Memory B cell (primary cell): ENCODE data around the gene PTPN3.
"Not testable (repeated sequence)": the region's sequence is repeated elsewhere in the genome, so short reads cannot be mapped to it uniquely, and the experiment has no call there.

Source experiments
- ATAC-seq: fragments of 150-1000 bp; cut with Tn5 transposase; 2 replicates; pipeline ENCODE4 v1.10.0; 2021; ENCODE audit warnings: low read depth, mild to moderate bottlenecking, moderate library complexity
- DNase-seq, 2 donors: peaks; one replicate each; pipeline ENCODE4 v3.0.0; 2022; ENCODE audit warnings: low spot score in 2 of 2
- H3K27ac Mint-ChIP-seq: one replicate; pipeline ENCODE4 v1.8.0; 2022; ENCODE audit warnings: mild to moderate bottlenecking, moderate library complexity, mixed read lengths
- H3K27me3 Mint-ChIP-seq: one replicate; pipeline ENCODE4 v1.8.0; 2022; ENCODE audit warnings: mixed read lengths
- H3K36me3 Mint-ChIP-seq: one replicate; pipeline ENCODE4 v1.8.0; 2022; ENCODE audit warnings: mild to moderate bottlenecking, mixed read lengths
- H3K4me1 Mint-ChIP-seq: one replicate; pipeline ENCODE4 v1.8.0; 2022; ENCODE audit warnings: mixed read lengths
- H3K4me3 Mint-ChIP-seq: one replicate; pipeline ENCODE4 v1.8.0; 2022; ENCODE audit warnings: mild to moderate bottlenecking, moderate library complexity, mixed read lengths
- H3K9me3 Mint-ChIP-seq: one replicate; pipeline ENCODE4 v1.8.0; 2022; ENCODE audit warnings: mixed read lengths

Gene PTPN3, protein sequence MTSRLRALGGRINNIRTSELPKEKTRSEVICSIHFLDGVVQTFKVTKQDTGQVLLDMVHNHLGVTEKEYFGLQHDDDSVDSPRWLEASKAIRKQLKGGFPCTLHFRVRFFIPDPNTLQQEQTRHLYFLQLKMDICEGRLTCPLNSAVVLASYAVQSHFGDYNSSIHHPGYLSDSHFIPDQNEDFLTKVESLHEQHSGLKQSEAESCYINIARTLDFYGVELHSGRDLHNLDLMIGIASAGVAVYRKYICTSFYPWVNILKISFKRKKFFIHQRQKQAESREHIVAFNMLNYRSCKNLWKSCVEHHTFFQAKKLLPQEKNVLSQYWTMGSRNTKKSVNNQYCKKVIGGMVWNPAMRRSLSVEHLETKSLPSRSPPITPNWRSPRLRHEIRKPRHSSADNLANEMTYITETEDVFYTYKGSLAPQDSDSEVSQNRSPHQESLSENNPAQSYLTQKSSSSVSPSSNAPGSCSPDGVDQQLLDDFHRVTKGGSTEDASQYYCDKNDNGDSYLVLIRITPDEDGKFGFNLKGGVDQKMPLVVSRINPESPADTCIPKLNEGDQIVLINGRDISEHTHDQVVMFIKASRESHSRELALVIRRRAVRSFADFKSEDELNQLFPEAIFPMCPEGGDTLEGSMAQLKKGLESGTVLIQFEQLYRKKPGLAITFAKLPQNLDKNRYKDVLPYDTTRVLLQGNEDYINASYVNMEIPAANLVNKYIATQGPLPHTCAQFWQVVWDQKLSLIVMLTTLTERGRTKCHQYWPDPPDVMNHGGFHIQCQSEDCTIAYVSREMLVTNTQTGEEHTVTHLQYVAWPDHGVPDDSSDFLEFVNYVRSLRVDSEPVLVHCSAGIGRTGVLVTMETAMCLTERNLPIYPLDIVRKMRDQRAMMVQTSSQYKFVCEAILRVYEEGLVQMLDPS

DNA sequence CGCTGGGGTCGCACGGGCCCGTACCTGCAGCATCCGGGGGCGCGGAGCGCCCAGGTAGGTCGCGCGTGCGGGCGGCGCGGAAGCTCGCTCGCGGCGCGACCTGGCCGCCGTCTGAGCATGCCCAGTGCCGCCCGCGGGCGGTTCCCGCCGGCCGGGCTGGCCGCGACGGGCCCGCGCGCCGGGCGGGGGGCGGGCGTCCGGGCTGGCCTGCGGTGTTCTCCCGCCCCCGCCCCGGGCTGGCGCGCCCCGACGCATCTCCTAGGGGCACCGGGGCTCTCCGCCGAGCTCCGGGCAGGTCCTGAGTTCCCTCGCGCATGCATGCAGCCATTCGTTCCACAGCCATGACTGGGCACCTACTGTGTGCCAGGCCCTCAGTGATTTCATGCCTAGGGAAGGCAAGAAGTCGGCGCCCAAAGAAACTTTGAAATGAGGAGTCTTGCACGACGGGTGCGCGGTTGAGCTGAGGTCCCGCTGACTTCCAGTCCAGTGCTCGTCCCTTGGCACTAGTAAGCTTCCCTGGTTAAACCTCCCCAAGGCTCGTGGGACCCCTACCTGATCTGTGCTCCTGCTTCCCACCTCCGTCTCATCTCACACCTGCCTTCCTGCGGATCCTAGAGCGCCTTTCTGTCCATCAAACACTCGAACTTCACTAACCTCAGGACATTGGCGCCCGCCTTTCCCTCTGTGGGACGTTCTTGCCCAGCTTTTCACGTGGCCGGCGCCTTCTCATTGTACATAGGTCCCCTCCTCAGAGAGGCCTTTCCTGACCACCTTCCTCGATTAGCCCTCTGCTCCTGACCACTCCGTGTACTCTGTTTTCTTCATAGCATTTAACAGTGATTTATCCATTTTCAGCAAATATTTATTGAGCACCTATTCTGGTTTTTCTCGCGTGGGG, at the start of gene PTPN3:
TSS of gene PTPN3 (minus strand) at position 113 of the 898 bp plus-strand sequence. CDS start 34,873 bp downstream, outside the sequence.
- Mint-ChIP-seq H3K4me3 (no peak within 1 kb of the TSS), H3K27ac (no peak within 1 kb of the TSS), H3K9me3 (no peaks in the 10 kb centered on the region), H3K27me3 (peaks cover 18% of the 10 kb centered on the region), H3K36me3 (no peaks in the 10 kb centered on the region), H3K4me1 (peaks cover 4% of the 10 kb centered on the region)
- no peak for DNase-seq
- ATAC-seq: no peak

DNA sequence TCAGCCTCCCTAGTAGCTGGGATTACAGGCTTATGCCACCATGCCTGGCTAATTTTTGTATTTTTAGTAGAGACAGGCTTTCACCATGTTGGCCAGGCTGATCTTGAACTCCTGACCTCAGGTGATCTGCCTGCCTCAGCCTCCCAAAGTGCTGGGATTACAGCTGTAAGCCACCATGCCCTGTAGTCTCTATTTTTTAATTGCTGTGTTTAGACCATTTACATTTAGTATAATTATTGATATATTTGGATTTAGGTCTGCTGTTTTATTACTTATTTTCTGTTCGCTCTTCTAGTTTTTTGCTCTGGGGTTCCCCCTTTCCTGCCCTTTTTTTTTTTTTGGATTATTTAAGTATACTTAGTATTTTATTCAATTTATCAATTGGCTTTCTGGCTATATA, 46.8 kb upstream of the PTPN3 start:
- not testable (repeated sequence) for H3K4me1 Mint-ChIP-seq, H3K4me3 Mint-ChIP-seq, DNase-seq, H3K36me3 Mint-ChIP-seq, ATAC-seq, H3K9me3 Mint-ChIP-seq, H3K27ac Mint-ChIP-seq
- peaks cover 10% of the 10 kb centered on the region for H3K27me3 Mint-ChIP-seq

DNA sequence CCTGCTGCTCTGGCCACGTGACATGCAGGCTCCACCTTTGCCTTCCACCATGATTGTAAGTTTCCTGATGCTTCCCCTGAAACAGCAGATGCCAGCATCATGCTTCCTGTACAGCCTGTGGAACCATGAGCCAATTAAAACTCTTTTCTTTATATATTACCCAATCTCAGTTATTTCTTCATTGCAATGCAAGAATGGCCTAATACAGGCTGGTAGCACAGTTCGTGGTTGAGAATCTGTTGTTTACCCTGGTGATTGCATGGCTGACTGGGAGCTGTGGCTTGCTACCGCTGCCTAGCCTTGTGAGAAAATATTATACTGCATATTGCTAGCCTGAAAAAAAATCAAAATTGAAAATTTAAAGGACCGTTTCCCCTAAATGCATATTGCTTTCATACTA, 44.8 kb upstream of the PTPN3 start:
- Mint-ChIP-seq H3K4me1 (no peaks in the 10 kb centered on the region), H3K27me3 (peaks cover 13% of the 10 kb centered on the region), H3K4me3 (no peak overlapping the region), H3K9me3 (peaks cover 9% of the 10 kb centered on the region), H3K27ac (no peak overlapping the region), H3K36me3 (no peaks in the 10 kb centered on the region)
- no peak for DNase-seq
- no peak for ATAC-seq

DNA sequence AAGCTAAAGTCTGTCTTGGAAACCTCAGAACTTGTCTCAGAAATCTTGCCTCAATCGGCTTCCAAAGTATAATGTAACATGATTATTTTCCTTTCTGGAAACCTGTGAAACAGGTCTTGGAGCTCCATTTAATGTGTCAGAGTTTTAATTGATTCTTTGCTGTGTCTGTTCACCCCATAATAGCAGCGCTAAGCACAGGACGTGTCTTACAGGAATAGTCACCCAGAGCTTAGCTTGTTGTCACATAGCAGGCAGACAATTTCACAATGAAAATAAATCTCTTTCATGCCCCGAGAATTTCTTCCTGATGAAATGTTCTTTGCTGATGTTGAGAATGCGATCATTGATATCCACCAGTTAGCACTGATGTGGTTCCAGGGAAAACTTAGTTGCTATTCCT, 40.2 kb upstream of the PTPN3 start:
- no peaks in the 10 kb centered on the region for H3K36me3 Mint-ChIP-seq
- H3K4me3 Mint-ChIP-seq: no peak overlapping the region
- ATAC-seq (no peak), DNase-seq (no peak)
- H3K9me3 Mint-ChIP-seq: peaks cover 3% of the 10 kb centered on the region
- peaks cover 24% of the 10 kb centered on the region for H3K27me3 Mint-ChIP-seq
- no peaks in the 10 kb centered on the region for H3K4me1 Mint-ChIP-seq
- no peak overlapping the region for H3K27ac Mint-ChIP-seq

DNA sequence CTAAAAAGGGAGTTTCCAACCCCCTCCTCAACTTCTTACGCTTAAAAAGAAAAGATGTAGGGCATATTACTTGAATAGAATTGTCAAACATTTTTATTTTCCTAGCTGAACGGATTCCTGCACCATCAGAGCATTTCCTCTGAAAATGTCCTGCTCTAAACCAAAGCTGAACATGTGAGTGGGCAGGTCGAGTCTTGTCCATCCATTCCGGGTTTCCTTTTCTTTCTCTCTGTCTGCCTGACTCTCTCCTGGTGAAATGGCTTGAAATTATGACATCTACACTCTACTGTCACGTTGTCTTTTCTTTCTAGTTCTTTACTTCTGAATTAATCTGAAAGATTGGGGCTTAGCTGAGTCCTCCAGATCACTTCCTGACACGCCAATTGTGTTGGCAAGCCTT, 39.2 kb upstream of the PTPN3 start:
- H3K27ac Mint-ChIP-seq: no peak overlapping the region
- ATAC-seq (no peak), DNase-seq (no peak)
- no peaks in the 10 kb centered on the region for H3K36me3 Mint-ChIP-seq
- peaks cover 21% of the 10 kb centered on the region for H3K27me3 Mint-ChIP-seq
- no peak overlapping the region for H3K4me3 Mint-ChIP-seq
- H3K9me3 Mint-ChIP-seq: peaks cover 3% of the 10 kb centered on the region
- no peaks in the 10 kb centered on the region for H3K4me1 Mint-ChIP-seq

DNA sequence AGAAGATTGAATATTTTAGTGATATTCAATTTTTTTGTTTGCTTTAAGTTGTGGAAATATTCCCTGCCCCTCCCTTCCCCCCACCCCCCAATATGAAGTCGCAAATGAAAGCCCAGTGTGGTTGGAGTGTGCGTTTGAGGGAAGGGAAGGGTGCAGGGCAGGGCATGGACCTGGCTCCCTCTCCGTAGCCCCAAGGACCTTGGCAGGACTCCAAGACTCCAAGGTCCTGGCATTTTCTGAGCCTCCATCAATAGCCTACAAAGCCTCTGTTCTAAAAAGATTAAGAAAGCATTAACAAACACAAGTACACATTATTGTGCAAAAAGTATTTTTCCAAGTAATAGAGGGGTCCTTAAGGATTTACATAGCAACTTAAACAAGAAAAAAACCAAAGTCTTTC, 38.8 kb upstream of the PTPN3 start:
- DNase-seq: no peak
- H3K27me3 Mint-ChIP-seq: peaks cover 18% of the 10 kb centered on the region
- no peaks in the 10 kb centered on the region for H3K4me1 Mint-ChIP-seq

DNA sequence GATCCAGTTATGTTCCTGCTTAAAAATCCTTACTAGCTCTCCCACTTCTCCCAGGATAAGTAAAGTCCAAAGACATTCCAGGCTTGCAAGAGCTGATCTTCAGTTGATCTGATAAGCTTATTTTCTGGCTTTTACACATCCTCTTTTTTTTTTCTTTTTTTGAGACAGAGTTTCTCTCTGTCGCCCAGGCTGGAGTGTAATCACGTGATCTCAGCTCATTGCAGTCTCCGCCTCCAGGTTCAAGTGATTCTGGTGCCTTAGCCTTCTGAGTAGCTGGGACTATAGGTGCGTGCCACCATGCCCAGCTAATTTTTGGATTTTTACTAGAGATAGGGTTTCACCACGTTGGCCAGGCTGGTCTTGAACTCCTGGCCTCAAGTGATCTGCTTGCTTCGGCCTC, 37.3 kb upstream of the PTPN3 start:
- Mint-ChIP-seq H3K9me3 (peaks cover 3% of the 10 kb centered on the region), H3K4me1 (no peaks in the 10 kb centered on the region), H3K36me3 (no peaks in the 10 kb centered on the region), H3K27ac (no peak overlapping the region), H3K4me3 (no peak overlapping the region), H3K27me3 (peaks cover 15% of the 10 kb centered on the region)
- DNase-seq (no peak), ATAC-seq (no peak)

More for the DNA sequence above, 38.8 kb upstream of the PTPN3 start:
- Mint-ChIP-seq H3K27ac (no peak overlapping the region), H3K4me3 (no peak overlapping the region), H3K9me3 (peaks cover 3% of the 10 kb centered on the region), H3K36me3 (no peaks in the 10 kb centered on the region)
- no peak for ATAC-seq

DNA sequence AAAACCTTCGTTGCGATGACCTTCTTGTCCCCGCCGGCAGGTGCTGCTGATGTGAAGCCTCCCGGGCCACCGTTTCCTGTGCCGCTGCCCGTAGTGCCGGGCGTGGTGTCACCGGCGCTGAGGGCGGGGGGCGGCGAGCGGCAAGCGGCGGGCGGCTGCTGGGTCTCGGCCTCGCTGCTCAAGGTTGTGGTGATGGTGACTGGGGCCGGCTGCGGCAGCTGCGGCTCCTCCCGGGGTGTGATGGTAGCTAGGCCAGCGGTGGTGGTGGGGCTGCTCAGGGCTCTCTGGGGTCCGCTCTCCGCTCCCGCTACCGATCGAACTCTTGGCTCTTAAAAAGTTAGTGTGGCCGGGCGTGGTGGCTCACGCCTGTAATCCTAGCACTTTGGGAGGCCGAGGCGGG, 36.0 kb upstream of the PTPN3 start:
- Mint-ChIP-seq H3K27me3 (peaks cover 11% of the 10 kb centered on the region), H3K27ac (no peak overlapping the region), H3K4me1 (no peaks in the 10 kb centered on the region)

DNA sequence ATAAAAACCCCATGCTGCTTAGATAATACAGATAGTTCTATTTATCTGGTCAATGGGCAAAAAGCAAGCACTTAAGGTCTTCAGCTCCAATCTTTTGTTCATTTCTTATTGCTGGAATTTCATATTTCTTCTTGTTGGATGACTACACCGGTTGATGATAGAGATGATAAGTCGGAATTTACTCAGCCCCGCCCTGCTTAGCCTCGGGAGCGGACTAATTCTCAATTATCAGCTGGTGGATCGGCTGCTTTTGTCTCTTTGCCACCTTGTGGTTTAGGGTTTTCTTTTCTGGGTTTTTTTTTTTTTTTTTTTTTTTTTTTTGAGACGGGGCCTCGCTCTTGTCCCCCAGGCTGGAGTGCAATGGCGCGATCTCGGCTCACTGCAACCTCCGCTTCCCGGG, 34.5 kb upstream of the PTPN3 start:
- ATAC-seq, H3K4me1 Mint-ChIP-seq, H3K36me3 Mint-ChIP-seq, H3K27ac Mint-ChIP-seq, H3K9me3 Mint-ChIP-seq, DNase-seq, H3K27me3 Mint-ChIP-seq, H3K4me3 Mint-ChIP-seq: not testable (repeated sequence)

More for the DNA sequence above, 36.0 kb upstream of the PTPN3 start:
- no peak overlapping the region for H3K4me3 Mint-ChIP-seq
- H3K9me3 Mint-ChIP-seq: peaks cover 3% of the 10 kb centered on the region
- DNase-seq (no peak), ATAC-seq (no peak)
- no peaks in the 10 kb centered on the region for H3K36me3 Mint-ChIP-seq

DNA sequence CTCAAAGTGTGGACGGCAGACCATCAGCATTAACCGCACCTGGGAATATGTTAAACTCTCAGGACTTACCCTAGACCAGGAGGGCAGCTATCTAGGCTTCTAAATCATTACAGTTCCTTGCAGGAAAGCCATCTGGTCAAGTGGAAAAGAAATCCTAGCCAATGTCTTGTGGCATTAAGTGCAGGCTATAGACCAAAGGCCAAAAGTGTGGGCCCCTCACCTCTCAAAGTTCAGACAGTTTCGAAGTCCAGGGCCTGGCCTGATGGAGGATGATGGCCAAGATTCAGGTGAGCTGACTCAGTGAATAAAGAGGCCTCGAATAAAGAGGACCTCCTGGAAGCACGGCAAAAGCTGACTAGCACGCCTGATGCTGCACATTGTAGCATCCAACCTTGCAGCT, 24.0 kb upstream of the PTPN3 start:
- ATAC-seq: no peak
- no peak for DNase-seq
- Mint-ChIP-seq H3K4me1 (peaks cover 4% of the 10 kb centered on the region), H3K9me3 (no peaks in the 10 kb centered on the region), H3K27ac (no peak overlapping the region), H3K27me3 (peaks cover 4% of the 10 kb centered on the region), H3K36me3 (no peaks in the 10 kb centered on the region), H3K4me3 (no peak overlapping the region)

DNA sequence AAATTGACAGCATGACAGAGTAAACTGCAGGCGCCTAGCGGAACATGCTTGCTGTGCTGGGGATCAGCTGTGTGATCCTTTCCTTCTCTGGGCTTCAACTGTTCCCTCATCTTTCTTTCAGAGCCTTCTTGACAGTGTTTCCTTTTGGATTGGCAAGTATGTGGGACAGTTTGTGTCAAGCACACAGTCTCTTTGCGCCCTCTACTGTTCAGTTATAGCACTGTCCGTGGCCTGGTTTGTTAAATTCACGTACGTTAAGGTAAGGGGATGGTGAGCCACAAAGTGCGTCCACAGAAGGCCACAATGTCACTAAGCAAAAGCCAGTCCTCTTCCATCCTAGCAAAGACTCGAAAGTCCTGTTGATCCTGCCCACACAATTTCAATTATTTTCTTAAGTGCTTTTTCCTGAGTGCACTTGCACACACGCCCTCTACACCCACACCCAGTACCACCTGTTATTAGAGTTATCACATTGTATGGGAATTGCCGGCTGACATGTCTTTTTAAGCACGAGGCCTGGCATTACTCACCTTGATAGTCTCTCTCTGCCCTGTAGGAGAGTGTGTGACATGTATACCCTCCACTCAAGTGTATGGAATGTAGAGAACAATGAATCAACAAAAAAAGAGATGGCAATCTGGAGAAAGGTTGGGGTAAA, 22.5 kb upstream of the PTPN3 start:
- Mint-ChIP-seq H3K4me3 (no peak overlapping the region), H3K9me3 (no peaks in the 10 kb centered on the region), H3K4me1 (peaks cover 4% of the 10 kb centered on the region), H3K27me3 (peaks cover 11% of the 10 kb centered on the region), H3K27ac (no peak overlapping the region), H3K36me3 (no peaks in the 10 kb centered on the region)
- no peak for ATAC-seq
- DNase-seq: peak; percentile 12 to 30

DNA sequence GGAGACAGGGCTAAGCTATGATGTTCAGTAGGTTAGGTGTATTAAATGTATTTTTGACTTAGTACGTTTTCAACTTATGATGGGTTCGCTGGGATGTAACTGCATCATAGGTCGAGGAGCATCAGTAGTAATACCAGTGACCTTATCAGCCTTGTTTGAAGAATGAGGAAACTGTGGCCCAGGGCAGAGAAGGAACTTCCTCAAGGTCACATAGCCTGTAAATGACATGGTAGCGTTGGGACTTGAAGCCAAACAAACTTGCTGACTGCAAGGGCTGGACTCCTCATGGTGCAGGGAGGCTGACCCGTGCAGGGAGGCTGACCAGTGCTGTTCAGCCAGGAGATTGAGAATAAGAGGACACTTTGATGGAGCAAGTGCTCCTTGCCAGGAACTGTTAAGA, 21.3 kb upstream of the PTPN3 start:
- no peak for DNase-seq
- H3K27me3 Mint-ChIP-seq: peaks cover 11% of the 10 kb centered on the region
- H3K4me1 Mint-ChIP-seq: peaks cover 4% of the 10 kb centered on the region
- H3K4me3 Mint-ChIP-seq: no peak overlapping the region
- ATAC-seq: no peak
- no peaks in the 10 kb centered on the region for H3K9me3 Mint-ChIP-seq
- no peaks in the 10 kb centered on the region for H3K36me3 Mint-ChIP-seq
- no peak overlapping the region for H3K27ac Mint-ChIP-seq

DNA sequence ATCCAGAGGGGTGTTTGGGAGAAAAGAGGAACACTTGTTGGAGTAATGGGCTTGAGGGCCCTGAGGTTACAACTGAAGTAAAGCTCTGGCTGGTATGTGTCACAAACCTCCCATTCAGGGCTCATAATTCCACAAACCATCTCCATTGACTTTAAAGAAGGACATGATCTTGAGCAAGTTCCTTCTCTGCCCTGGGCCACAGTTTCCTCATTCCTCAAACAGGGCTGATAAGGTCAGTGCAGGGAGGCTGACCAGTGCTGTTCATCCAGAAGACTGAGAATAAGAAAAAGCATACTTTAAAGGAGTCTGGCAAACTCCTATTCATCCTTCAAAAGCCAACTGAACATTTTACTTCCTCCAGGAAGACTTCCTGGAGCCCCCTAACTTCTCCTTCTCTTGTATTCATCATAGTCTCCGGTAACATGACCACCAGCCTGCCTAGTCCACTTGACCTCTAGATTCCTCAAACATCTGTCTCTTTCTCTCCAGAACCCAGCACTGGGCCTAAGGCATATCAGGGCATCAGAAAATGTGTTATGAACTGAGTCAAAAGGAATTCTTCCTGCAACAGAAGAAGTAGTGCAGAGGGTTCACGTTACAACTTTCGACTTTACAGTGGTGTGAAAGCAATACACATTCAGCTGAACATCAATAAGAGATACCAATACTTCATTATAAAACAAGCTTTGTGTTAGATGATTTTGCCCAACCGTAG, 20.7 kb upstream of the PTPN3 start:
- Mint-ChIP-seq H3K27ac (no peak overlapping the region), H3K4me1 (peaks cover 4% of the 10 kb centered on the region), H3K36me3 (no peaks in the 10 kb centered on the region), H3K27me3 (peaks cover 11% of the 10 kb centered on the region), H3K4me3 (no peak overlapping the region), H3K9me3 (no peaks in the 10 kb centered on the region)
- no peak for DNase-seq
- ATAC-seq: no peak
